Upper lobe of right lung (tissue), 1 donor: Measurements from ENCODE around the gene CELSR1. TPM values are rescaled to one million over a fixed set of nuclear protein-coding genes. Genes with fewer than 3 reads are reported as not detected.

Experiments used
- ATAC-seq: fragments of 200-7000 bp; cut with Tn5 transposase; one replicate; pipeline ENCODE4 v1.9.1; 2020; ENCODE audit warnings: mild to moderate bottlenecking, moderate library complexity
- DNase-seq: peaks from one replicate; pipeline ENCODE4 v3.0.0-alpha.2; 2020
- H3K27ac ChIP-seq: fragments of 200-600 bp; one replicate; pipeline ENCODE4 v1.8.0; 2022
- H3K27me3 ChIP-seq: fragments of 200-600 bp; one replicate; pipeline ENCODE4 v1.8.0; 2022; ENCODE audit warnings: mild to moderate bottlenecking
- H3K36me3 ChIP-seq: fragments of 200-600 bp; one replicate; pipeline ENCODE4 v1.8.0; 2022
- H3K4me1 ChIP-seq: fragments of 200-600 bp; one replicate; pipeline ENCODE4 v1.8.0; 2022
- H3K4me3 ChIP-seq: fragments of 200-600 bp; one replicate; pipeline ENCODE4 v1.8.0; 2022; ENCODE audit warnings: mild to moderate bottlenecking
- H3K9me3 ChIP-seq: fragments of 200-600 bp; one replicate; pipeline ENCODE4 v1.8.0; 2022
- CTCF ChIP-seq: fragments of 200-600 bp; IDR thresholded peaks from one replicate; pipeline ENCODE4 v1.8.0; 2022; ENCODE audit warnings: antibody characterized with exemption
- intact Hi-C: fragments of 100-400 bp; cut with DNase I; formaldehyde crosslinking; loops from one replicate; pipeline ENCODE4 v1.11.0; 2022
- total RNA-seq: library from RNA; stranded (reverse); fragmentation: NEBNext Ultra II Directional; extraction: Animal tissue kit (Norgen Biotek cat#: 25700); gene quantifications from one replicate; pipeline ENCODE4 v1.2.1, GENCODE V29; 2021
- donor health status: DM: no; HTN: yes; CAD: no; lungs with severe emphysema.

CELSR1 gene
- total RNA-seq, 1 donor from 2014 or later = 53.5 TPM

GRCh38 chr22:46512039-46512370 is 25.4 kb downstream of the CELSR1 start:
- H3K9me3 ChIP-seq = no peaks in the 10 kb centered on the region
- H3K27me3 ChIP-seq = no peaks in the 10 kb centered on the region
- intact Hi-C loops = no loop called here
- no peak for ATAC-seq
- no peak overlapping the region for H3K27ac ChIP-seq
- no peaks in the 10 kb centered on the region for H3K4me1 ChIP-seq
- no peak overlapping the region for H3K4me3 ChIP-seq
- DNase-seq = no peak
- no peaks in the 10 kb centered on the region for H3K36me3 ChIP-seq
- no peak for TF ChIP-seq CTCF

DNA sequence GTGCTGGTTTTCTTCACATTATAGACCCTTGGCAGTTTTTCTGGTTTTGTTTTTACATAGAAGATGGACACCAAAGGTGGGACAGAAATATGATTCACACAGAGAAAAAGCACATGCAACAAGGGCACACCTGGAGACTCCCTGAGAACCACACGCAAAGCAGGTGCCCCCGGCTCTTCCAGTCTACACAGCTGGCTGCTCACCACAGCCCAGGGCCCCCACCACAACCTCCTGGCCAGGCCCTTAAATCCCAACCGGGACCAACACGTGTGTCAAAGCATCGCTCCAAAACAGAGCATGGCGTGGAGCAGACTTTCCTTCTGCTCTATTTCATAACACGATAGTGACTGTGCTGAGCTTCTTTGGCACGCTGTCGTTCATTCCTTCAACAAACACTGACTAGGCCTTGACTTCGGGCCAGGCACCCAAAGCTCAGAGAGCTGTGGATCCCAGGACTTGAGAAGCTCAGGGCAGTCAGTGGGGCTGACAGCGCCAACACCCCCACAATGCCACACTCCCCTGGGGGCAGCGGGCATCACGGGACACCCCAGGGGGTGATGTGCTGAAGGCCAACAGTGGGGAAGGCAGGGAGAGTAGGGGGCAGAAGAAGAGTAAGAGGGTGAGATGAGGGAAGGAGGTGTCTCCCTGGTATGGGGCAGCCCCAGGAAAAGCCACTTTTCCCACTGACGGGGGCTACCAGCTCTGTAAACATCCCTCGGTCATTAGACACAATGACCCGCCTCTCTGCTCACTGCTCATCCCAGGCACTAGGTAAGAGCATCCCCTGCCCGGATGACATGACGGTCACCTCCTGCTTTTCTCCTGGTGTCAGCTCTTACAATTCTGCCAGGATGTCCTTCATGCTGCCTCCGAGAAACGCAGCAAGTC is 26.0 kb downstream of the CELSR1 start:
- Histone ChIP-seq H3K4me1 (no peaks in the 10 kb centered on the region), H3K36me3 (no peaks in the 10 kb centered on the region), H3K4me3 (no peak overlapping the region), H3K27ac (no peak overlapping the region), H3K27me3 (no peaks in the 10 kb centered on the region), H3K9me3 (no peaks in the 10 kb centered on the region)
- intact Hi-C loops = no loop called here
- TF ChIP-seq CTCF = no peak
- DNase-seq = no peak
- no peak for ATAC-seq

DNA sequence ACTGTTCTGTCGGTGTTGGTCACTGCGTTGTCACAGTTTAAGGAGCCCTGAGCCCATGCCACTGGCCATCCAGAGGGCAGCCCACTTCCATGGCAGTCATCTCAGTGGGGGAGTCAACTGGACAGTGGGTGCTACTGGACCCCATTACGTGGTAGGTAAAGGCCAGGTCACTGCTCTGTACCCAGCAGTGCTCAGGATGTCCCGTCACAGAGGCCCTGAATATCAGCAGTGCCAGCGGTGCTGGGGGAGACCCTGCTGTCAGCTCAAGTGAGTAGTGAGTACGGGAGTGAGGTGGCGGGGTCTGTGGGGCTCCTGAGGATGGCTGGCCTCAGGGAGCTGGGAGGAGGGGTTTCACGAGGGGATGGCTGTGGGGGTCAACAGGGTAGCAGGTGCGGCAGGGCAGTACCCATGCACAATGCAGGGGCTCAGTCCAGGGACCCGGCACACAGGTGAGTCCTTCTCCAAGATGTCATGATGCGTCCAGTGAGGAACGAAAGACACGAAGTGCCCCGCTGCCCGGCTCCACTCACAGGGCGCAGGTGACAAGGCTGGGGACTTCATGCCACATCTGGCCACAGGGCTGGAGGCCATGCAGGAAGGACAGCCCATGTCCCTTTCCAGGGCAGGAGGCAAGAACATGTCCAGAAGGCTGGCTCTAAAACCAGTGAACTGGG is 27.9 kb downstream of the CELSR1 start:
- no peak for DNase-seq

GRCh38 chr22:46508491-46508999 is 28.9 kb downstream of the CELSR1 start:
- TF ChIP-seq CTCF = no peak
- Histone ChIP-seq H3K9me3 (no peaks in the 10 kb centered on the region), H3K4me1 (no peaks in the 10 kb centered on the region), H3K27ac (no peak overlapping the region), H3K4me3 (no peak overlapping the region), H3K36me3 (no peaks in the 10 kb centered on the region), H3K27me3 (no peaks in the 10 kb centered on the region)
- DNase-seq = no peak
- ATAC-seq = no peak
- intact Hi-C loops = no loop called here

More for the DNA sequence above, 27.9 kb downstream of the CELSR1 start:
- Histone ChIP-seq H3K27ac (no peak overlapping the region), H3K4me3 (no peak overlapping the region), H3K27me3 (no peaks in the 10 kb centered on the region), H3K36me3 (no peaks in the 10 kb centered on the region), H3K4me1 (no peaks in the 10 kb centered on the region), H3K9me3 (no peaks in the 10 kb centered on the region)
- intact Hi-C loops = no loop called here
- TF ChIP-seq CTCF = no peak
- no peak for ATAC-seq

- DNase-seq (no peak), ATAC-seq (no peak)
- Histone ChIP-seq H3K4me3 (no peak overlapping the region), H3K9me3 (no peaks in the 10 kb centered on the region), H3K27ac (no peak overlapping the region), H3K4me1 (no peaks in the 10 kb centered on the region), H3K27me3 (peaks cover 6% of the 10 kb centered on the region), H3K36me3 (no peaks in the 10 kb centered on the region)
- intact Hi-C loops = no loop called here
- TF ChIP-seq CTCF = no peak
Measured at GRCh38 chr22:46507451-46508425, 29.7 kb downstream of the CELSR1 start.
